K562 (cell line): ENCODE measurements around the gene FOXB2. TPM values are rescaled to one million over a fixed set of nuclear protein-coding genes. Genes with fewer than 3 reads are reported as not detected.

Source experiments
- CREM ChIP-seq: IDR thresholded peaks from 2 replicates; pipeline ENCODE4 v1.6.1; 2014; ENCODE audit warnings: antibody characterized with exemption, low read depth
- FOXP4 ChIP-seq: sonication (generic); formaldehyde crosslinking; IDR thresholded peaks from 2 replicates; pipeline ENCODE4 v1.8.0; 2022; ENCODE audit warnings: mild to moderate bottlenecking, missing genetic modification reagents, borderline replicate concordance
- NFIC ChIP-seq: fragments of 450-650 bp; IDR thresholded peaks from 2 replicates; pipeline ENCODE4 v1.6.1; 2017; ENCODE audit warnings: mild to moderate bottlenecking, inconsistent platforms
- RAD21 ChIP-seq, 2 experiments: fragments of 250-450 bp in 1 of 2; fragments of 450-650 bp in 1 of 2; sonication (Bioruptor Pico) in 1 of 2; formaldehyde crosslinking in 1 of 2; IDR thresholded peaks in 1 of 2; conservative IDR thresholded peaks in 1 of 2; 2 replicates each; pipeline versions ENCODE4 v1.4.0 to v1.8.0; 2020 to 2022; ENCODE audit warnings: mild to moderate bottlenecking in 2 of 2, moderate library complexity in 1 of 2
- SUPT5H ChIP-seq: fragments of 450-650 bp; IDR thresholded peaks from 2 replicates; pipeline ENCODE4 v1.6.1; 2016
- TCFL5 ChIP-seq: fragments of 250-450 bp; sonication (Bioruptor Pico); conservative IDR thresholded peaks from 2 replicates; pipeline ENCODE4 v1.6.1; 2021; ENCODE audit warnings: mild to moderate bottlenecking, moderate library complexity, matching md5 sums
- TEAD4 ChIP-seq, 2 experiments: sonication (generic) in 1 of 2; formaldehyde crosslinking in 1 of 2; IDR thresholded peaks; 2 replicates each; pipeline versions ENCODE4 v1.6.1 to v1.8.0; 2012 to 2022; ENCODE audit warnings: borderline replicate concordance in 1 of 2, inconsistent platforms in 1 of 2, low read length in 1 of 2, mild to moderate bottlenecking in 1 of 2, missing genetic modification reagents in 1 of 2
- THRA ChIP-seq: fragments of 450-650 bp; IDR thresholded peaks from 2 replicates; pipeline ENCODE4 v1.6.1; 2017; ENCODE audit warnings: mild to moderate bottlenecking, moderate library complexity
- WHSC1 ChIP-seq: IDR thresholded peaks from one replicate; pipeline ENCODE4 v1.6.1; 2012; ENCODE audit warnings: low read length, control low read depth, inconsistent platforms
- ZFP91 ChIP-seq: sonication (generic); formaldehyde crosslinking; IDR thresholded peaks from 2 replicates; pipeline ENCODE4 v1.8.0; 2022; ENCODE audit warnings: mild to moderate bottlenecking, missing genetic modification reagents
- ZNF134 ChIP-seq: fragments of 250-450 bp; sonication (Bioruptor Pico); conservative IDR thresholded peaks from 2 replicates; pipeline ENCODE4 v1.4.0; 2020
- ZNF318 ChIP-seq, 2 experiments: fragments of 450-650 bp; IDR thresholded peaks; 2 replicates each; pipeline ENCODE4 v1.6.1; 2016; ENCODE audit warnings: mild to moderate bottlenecking in 2 of 2, borderline replicate concordance in 1 of 2, low read depth in 1 of 2, moderate library complexity in 1 of 2
- ZNF324 ChIP-seq: fragments of 250-450 bp; sonication (Bioruptor Pico); IDR thresholded peaks from 2 replicates; pipeline ENCODE4 v1.4.0; 2020; ENCODE audit warnings: mild to moderate bottlenecking
- polyA plus RNA-seq, 8 experiments: library from polyadenylated mRNA; depleted of rRNA in 4 of 8; stranded (reverse) in 5 of 8; unstranded in 3 of 8; fragments of >200 nt; fragmentation: Nextera tagmentation in 2 of 8; fragmentation: Illumina TruSeq in 1 of 8; extraction: Ambion mirVana in 2 of 8; extraction: Trizol in 1 of 8; gene quantifications; 2 replicates each; pipeline versions ENCODE4 v1.2.1 to v1.2.3, GENCODE V29; 2011 to 2014; ENCODE audit warnings: inconsistent platforms in 1 of 8, missing spikeins in 1 of 8
- total RNA-seq, 7 experiments: library from RNA; depleted of rRNA in 6 of 7; stranded (reverse); fragments of >200 nt in 6 of 7; fragmentation: Illumina TruSeq in 2 of 7; extraction: Trizol in 2 of 7; gene quantifications; 2 replicates each; pipeline versions ENCODE4 v1.2.1 to v1.2.3, GENCODE V29; 2011 to 2021; ENCODE audit warnings: low replicate concordance in 1 of 7

Gene FOXB2
- total and polyA plus RNA-seq, 9 of the 15 experiments (the other 6 are each of a cell fraction or from before 2014, with no cell fraction given): not detected

GRCh38 chr9:77011973-77012821, 7.3 kb upstream of the FOXB2 start (continued):
- no peak for TF ChIP-seq ZNF318 (IDR thresholded peaks at IDR 0.05; ENCODE audit: borderline replicate concordance in 1 of 2, low read depth in 1 of 2)
- TF ChIP-seq TEAD4 (IDR thresholded peaks at IDR 0.05; ENCODE audit: low read length): no peak
- TF ChIP-seq TEAD4 (CRISPR knock-in tag; IDR thresholded peaks at IDR 0.05; ENCODE audit: borderline replicate concordance): no peak
- TF ChIP-seq CREM: 0 out of 2 replicates have a peak, but pooled peaks have one; percentile 12
- no peak for TF ChIP-seq TCFL5
- TF ChIP-seq RAD21 (CRISPR knock-in tag; conservative IDR thresholded peaks at IDR 0.05 in 1 of 2, IDR thresholded peaks at IDR 0.05 in 1 of 2): peak; percentile 20 to 51; a peak in 2 of 4 replicates
- TF ChIP-seq THRA: no peak
- TF ChIP-seq FOXP4 (CRISPR knock-in tag): no peak
- no peak for TF ChIP-seq WHSC1
- TF ChIP-seq ZFP91: no peak
- TF ChIP-seq SUPT5H: no peak
- TF ChIP-seq NFIC: no peak
- TF ChIP-seq ZNF134 (CRISPR knock-in tag): no peak
- TF ChIP-seq ZNF324 (CRISPR knock-in tag): no peak
